ENCODE results near the gene LDLR.

DNA sequence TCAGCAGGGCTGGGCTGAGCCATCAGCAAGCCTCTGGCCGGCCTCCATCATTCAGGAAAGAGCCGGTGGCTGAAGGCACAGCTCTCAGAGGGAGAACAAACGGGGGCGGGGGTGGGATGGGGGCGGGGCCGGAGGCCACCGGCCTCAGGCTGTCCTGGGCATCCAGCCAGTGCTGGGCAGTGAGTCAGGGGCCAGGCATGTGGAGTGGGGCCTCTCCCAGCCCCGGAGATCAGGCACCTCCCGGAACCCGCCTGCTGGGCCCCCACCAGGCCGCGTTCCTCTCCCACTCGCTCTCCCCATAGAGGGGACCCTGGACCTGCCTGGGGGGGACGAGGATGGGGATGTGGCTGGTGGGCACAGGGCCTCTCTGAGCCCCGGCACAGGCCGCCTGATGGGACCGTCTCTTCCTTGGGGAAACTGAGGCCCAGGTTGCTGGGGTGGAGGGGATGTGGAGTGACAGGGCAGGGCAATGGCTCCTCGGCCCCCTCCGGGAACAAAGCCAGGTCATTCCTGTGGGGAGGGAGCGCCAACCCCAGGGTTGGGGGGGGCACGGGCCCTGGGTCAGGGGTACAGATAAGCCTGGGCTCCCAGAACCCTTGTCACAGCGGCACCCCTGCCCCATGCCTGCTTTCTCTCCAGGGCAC lies 53.4 kb downstream of the LDLR start:
- TF ChIP-seq GATA2 (IDR thresholded peaks at IDR 0.05; ENCODE audit: low read depth, low read length) (no peak), GATA3 (IDR thresholded peaks at IDR 0.05; ENCODE audit: low read depth, low read length) (no peak)

All from SH-SY5Y (cell line).